PFSK-1 (cell line): ENCODE data around the gene BCAR3.

ENCODE experiments used
- POLR2AphosphoS5 ChIP-seq: IDR thresholded peaks from 2 replicates; pipeline ENCODE4 v1.6.1; 2012; ENCODE audit warnings: low read depth, mild to moderate bottlenecking, control low read depth, low read length, moderate library complexity
- REST ChIP-seq, 2 experiments: IDR thresholded peaks; 2 replicates each; pipeline versions ENCODE4 v1.6.1 to v1.8.0; 2011 to 2012; ENCODE audit warnings: low read depth in 2 of 2, low read length in 2 of 2, control low read depth in 1 of 2, inconsistent platforms in 1 of 2, mild to moderate bottlenecking in 1 of 2, moderate library complexity in 1 of 2; ENCODE audit not compliant: insufficient read depth in 1 of 2

DNA sequence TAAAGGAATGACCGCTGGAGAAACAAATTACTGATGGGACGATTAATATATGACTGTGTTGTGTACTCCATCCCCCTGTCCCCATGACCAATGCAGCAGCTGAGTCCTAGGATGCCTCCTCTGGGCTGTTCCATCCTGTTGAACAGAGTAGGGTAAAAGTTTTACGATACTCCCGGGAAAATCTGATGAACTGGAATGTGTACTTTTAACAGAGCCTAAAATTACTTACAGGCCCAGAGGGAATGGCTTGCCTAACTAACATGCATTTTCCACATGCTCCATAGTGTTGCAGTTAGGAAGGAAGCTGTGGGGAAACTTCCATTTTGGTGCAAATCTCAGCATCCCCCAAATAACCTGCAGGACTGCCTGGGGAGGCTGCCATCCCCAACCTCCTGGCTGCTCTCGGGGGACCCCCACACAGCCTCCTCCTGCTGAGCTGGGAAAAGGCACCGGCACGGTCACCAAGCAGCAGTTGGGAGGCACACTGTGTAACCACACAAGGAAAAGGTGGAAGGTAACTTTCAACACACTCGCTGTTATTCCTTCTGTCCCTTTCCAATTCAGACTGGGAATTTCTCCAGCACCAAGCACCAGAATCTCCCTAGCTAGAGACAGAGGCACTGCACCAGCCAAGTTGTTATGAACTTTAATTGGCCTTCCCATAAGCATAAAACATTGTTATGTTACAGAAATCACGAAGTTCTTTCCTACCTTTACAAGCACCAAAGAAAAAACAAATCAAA, 97.2 kb downstream of the BCAR3 start:
- TF ChIP-seq POLR2AphosphoS5 (no peak), REST (IDR thresholded peaks at IDR 0.05; ENCODE audit: insufficient read depth in 1 of 2, low read depth in 2 of 2, low read length in 2 of 2) (no peak)
